ENCODE measurements around the gene KCTD1. TPM values are rescaled to one million over a fixed set of nuclear protein-coding genes. Genes with fewer than 3 reads are reported as not detected.

The KCTD1 gene
- total and polyA plus RNA-seq, 2 of the 8 experiments (the other 6 are each of a cell fraction or from before 2014, with no cell fraction given): 7.7 to 14.0 TPM

- H3K4me2 ChIP-seq (ENCODE audit: insufficient read depth in 1 of 2, low read depth in 2 of 2, low read length in 2 of 2): no peak overlapping the region
- no peak overlapping the region for H2AFZ ChIP-seq (ENCODE audit: low read length)
- H3K79me2 ChIP-seq (ENCODE audit: control insufficient read depth in 1 of 2, insufficient read depth in 2 of 2, low read length in 2 of 2): no peaks in the 10 kb centered on the region
- ChIA-PET CTCF (ENCODE audit: partially characterized antibody) (interaction anchor here (0.7 to 9.1 kb wide), 8 partner anchors 11 to 104 kb away, joined by 3 to 67 read pairs (median 4); no protein-coding TSS in a partner anchor), POLR2A (ENCODE audit: partially characterized antibody) (no interaction called here)
- no peak overlapping the region for H3K9ac ChIP-seq (replicated peaks in 1 of 4; ENCODE audit: extremely low read depth in 1 of 4, low read depth in 3 of 4, low read length in 3 of 4)
- no peak overlapping the region for H2BK12ac ChIP-seq (ENCODE audit: low read depth, low read length)
- no peak overlapping the region for H3K27ac ChIP-seq (ENCODE audit: low read depth, low read length)
- no peak overlapping the region for H3K18ac ChIP-seq (ENCODE audit: extremely low read depth, low read length)
- H4K20me1 ChIP-seq (replicated peaks in 1 of 2; ENCODE audit: control insufficient read depth in 1 of 2, insufficient read depth in 2 of 2, low read length in 2 of 2): no peaks in the 10 kb centered on the region
- no peak overlapping the region for H3K4ac ChIP-seq (replicated peaks; ENCODE audit: insufficient read length, low read depth, low read length)
- WGBS, 2 experiments (ENCODE audit: extremely low coverage in 1 of 2, insufficient coverage in 1 of 2, insufficient read length in 1 of 2, insufficient replicate concordance in 2 of 2, low coverage in 1 of 2, low lambda C conversion rate in 2 of 2, missing lambda C conversion rate in 1 of 2): 90% methylated on average over 11 of the region's 11 CpGs; no CpG with 5 or more reads in 1 of the 2 experiments
- DNase-seq (ENCODE audit: low read depth in 1 of 2, low spot score in 2 of 2) (no peak), FAIRE-seq (no peak)
- no peak overlapping the region for H4K8ac ChIP-seq (ENCODE audit: extremely low read depth, insufficient read depth, low read length)
- H3K9me3 ChIP-seq (ENCODE audit: insufficient read depth in 2 of 2, low read depth in 1 of 2, low read length in 1 of 2): no peaks in the 10 kb centered on the region
- no peak overlapping the region for H4K5ac ChIP-seq (ENCODE audit: insufficient read length, low read depth, low read length)
- H4K91ac ChIP-seq (replicated peaks; ENCODE audit: insufficient read length, low read length): no peak overlapping the region
- H3K79me1 ChIP-seq (ENCODE audit: low read depth, low read length): no peaks in the 10 kb centered on the region
- no peak overlapping the region for H3K4me3 ChIP-seq (ENCODE audit: extremely low read depth in 1 of 4, insufficient read depth in 2 of 4, low read depth in 3 of 4, low read length in 4 of 4)
- no peak overlapping the region for H3K23ac ChIP-seq (ENCODE audit: insufficient read length)
- H3K56ac ChIP-seq (replicated peaks; ENCODE audit: insufficient read length, low read depth, low read length): no peak overlapping the region
- no peak overlapping the region for H2BK5ac ChIP-seq (ENCODE audit: low read depth, low read length)
- H2AK5ac ChIP-seq (ENCODE audit: low read depth, low read length): no peak overlapping the region
- peaks cover 0 to 5% (median under 1%) of the 10 kb centered on the region in 4 experiments; a peak in 5 of 7 replicates for H3K4me1 ChIP-seq (replicated peaks in 1 of 4; ENCODE audit: control insufficient read depth in 3 of 4, insufficient read depth in 4 of 4, low read length in 3 of 4)
- no peak for TF ChIP-seq CBX5 (IDR thresholded peaks at IDR 0.05; ENCODE audit: low read depth, low read length)
- TF ChIP-seq NRF1 (IDR thresholded peaks at IDR 0.05; ENCODE audit: low read depth, low read length): no peak
- no peak for TF ChIP-seq GABPA (IDR thresholded peaks at IDR 0.05; ENCODE audit: borderline replicate concordance, insufficient read depth, low read length)
- no peak for TF ChIP-seq POLR2AphosphoS5 (IDR thresholded peaks at IDR 0.05; ENCODE audit: low read depth, low read length)
- no peak for TF ChIP-seq ATF2 (IDR thresholded peaks at IDR 0.05; ENCODE audit: low read length)
- no peak for TF ChIP-seq CEBPB (IDR thresholded peaks at IDR 0.05; ENCODE audit: low read depth, low read length)
- TF ChIP-seq SIN3A (conservative IDR thresholded peaks at IDR 0.05 in 1 of 2, IDR thresholded peaks at IDR 0.05 in 1 of 2; ENCODE audit: low read depth in 1 of 2, low read length in 2 of 2): no peak
- no peak for TF ChIP-seq POLR2A (IDR thresholded peaks at IDR 0.05; ENCODE audit: control extremely low read depth in 1 of 2, low read depth in 2 of 2, low read length in 2 of 2)
- no peak for TF ChIP-seq RXRA (IDR thresholded peaks at IDR 0.05; ENCODE audit: insufficient read depth, low read depth, low read length)
- no peak for TF ChIP-seq NANOG (IDR thresholded peaks at IDR 0.05; ENCODE audit: insufficient read depth, low read depth, low read length, poor library complexity, severe bottlenecking)
- no peak for TF ChIP-seq SP4 (IDR thresholded peaks at IDR 0.05; ENCODE audit: low read length)
- H2BK15ac ChIP-seq (ENCODE audit: low read length): no peak overlapping the region
- no peak overlapping the region for H2BK120ac ChIP-seq (replicated peaks; ENCODE audit: low read depth, low read length)
- no peak overlapping the region for H3K14ac ChIP-seq (ENCODE audit: insufficient read length)
- peaks cover 0 to 1% (median 0%) of the 10 kb centered on the region in 4 experiments; a peak in 1 of 7 replicates for H3K27me3 ChIP-seq (replicated peaks in 1 of 4; ENCODE audit: control insufficient read depth in 3 of 4, extremely low read depth in 1 of 4, insufficient read depth in 3 of 4, low read length in 3 of 4)
- no peaks in the 10 kb centered on the region for H3K36me3 ChIP-seq (ENCODE audit: control insufficient read depth in 2 of 4, insufficient read depth in 4 of 4, low read length in 3 of 4)
- no peaks in the 10 kb centered on the region for H3K23me2 ChIP-seq (ENCODE audit: low read depth, low read length)
- H2BK20ac ChIP-seq (ENCODE audit: low read length): no peak overlapping the region
Observed at GRCh38 chr18:26488417-26489009, 59.8 kb downstream of the KCTD1 start.

Measured in H1 (cell line).